Omental fat pad (tissue), 4 donors: ENCODE data around the gene STK38L. TPM values are rescaled to one million over a fixed set of nuclear protein-coding genes. Genes with fewer than 3 reads are reported as not detected.

Experiments
- ATAC-seq: fragments of 150-250 bp; one replicate; pipeline ENCODE4 v1.9.1; 2016; ENCODE audit warnings: mild to moderate bottlenecking, moderate library complexity; ENCODE audit not compliant: low FRiP score
- DNase-seq: peaks from one replicate; pipeline ENCODE4 v3.0.0-alpha.2; 2019; ENCODE audit warnings: low spot score
- CTCF ChIP-seq, 3 donors: fragments of 450-650 bp; IDR thresholded peaks; one replicate each; pipeline ENCODE4 v1.5.1; 2016 to 2017; ENCODE audit warnings: antibody characterized with exemption in 3 of 3, mild to moderate bottlenecking in 3 of 3, moderate library complexity in 2 of 3
- total RNA-seq, 4 donors: library from RNA; depleted of rRNA; stranded (reverse); fragments of >200 nt; gene quantifications; one replicate each; pipeline ENCODE4 v1.1.0, GENCODE V29; 2016

The STK38L gene
- total RNA-seq, 4 donors from 2014 or later = 28.1 to 66.4 (median 46.5) TPM

GRCh38 chr12:27257104-27257843, 13.2 kb downstream of the STK38L start:
- ATAC-seq (peak; percentile 64), DNase-seq (no peak)
- no peak for TF ChIP-seq CTCF (IDR thresholded peaks at IDR 0.05)

- ATAC-seq (peak; percentile 81), DNase-seq (no peak)
Measured at GRCh38 chr12:27260746-27261145, 16.7 kb downstream of the STK38L start.

GRCh38 chr12:27261866-27262265, 17.8 kb downstream of the STK38L start:
- DNase-seq (no peak), ATAC-seq (no peak)
- TF ChIP-seq CTCF (IDR thresholded peaks at IDR 0.05) = no peak

More at GRCh38 chr12:27260746-27261145, 16.7 kb downstream of the STK38L start:
- no peak for TF ChIP-seq CTCF (IDR thresholded peaks at IDR 0.05)

GRCh38 chr12:27270148-27270547, 26.1 kb downstream of the STK38L start:
- DNase-seq = no peak
- no peak for TF ChIP-seq CTCF (IDR thresholded peaks at IDR 0.05)
- ATAC-seq = no peak

GRCh38 chr12:27271206-27271605, 27.1 kb downstream of the STK38L start:
- no peak for DNase-seq
- TF ChIP-seq CTCF (IDR thresholded peaks at IDR 0.05) = no peak
- no peak for ATAC-seq

GRCh38 chr12:27272373-27273028, 28.4 kb downstream of the STK38L start:
- no peak for TF ChIP-seq CTCF (IDR thresholded peaks at IDR 0.05)
- DNase-seq (no peak), ATAC-seq (no peak)

GRCh38 chr12:27273114-27273513, 29.0 kb downstream of the STK38L start:
- DNase-seq = no peak
- no peak for ATAC-seq
- TF ChIP-seq CTCF (IDR thresholded peaks at IDR 0.05) = no peak
